Ovary (tissue), 9 donors: ENCODE results near the gene HNRNPK. TPM values are rescaled to one million over a fixed set of nuclear protein-coding genes. Genes with fewer than 3 reads are reported as not detected.
A peak's percentile ranks its signal among the peaks of the same experiment; 100 is the strongest.

Source experiments
- DNase-seq, 5 donors: peaks; one replicate each; pipeline ENCODE4 v3.0.0-alpha.2; 2019 to 2020
- H3K27ac ChIP-seq, 2 donors: fragments of 200-600 bp; one replicate each; pipeline versions ENCODE4 v1.5.1 to v1.8.0; 2019 to 2022
- H3K27me3 ChIP-seq: fragments of 200-600 bp; one replicate; pipeline ENCODE4 v1.8.0; 2022
- H3K36me3 ChIP-seq: fragments of 200-600 bp; sonication (generic); one replicate; pipeline ENCODE4 v1.5.1; 2019
- H3K4me1 ChIP-seq: one replicate; pipeline ENCODE4 v1.8.1; 2013; ENCODE audit warnings: mild to moderate bottlenecking, moderate library complexity; ENCODE audit not compliant: insufficient read depth
- H3K4me3 ChIP-seq: fragments of 200-600 bp; sonication (generic); one replicate; pipeline ENCODE4 v1.5.1; 2017
- H3K9me3 ChIP-seq, 2 donors: fragments of 200-600 bp in 1 of 2; sonication (generic) in 1 of 2; one replicate each; pipeline versions ENCODE4 v1.5.1 to v1.8.1; 2013 to 2019; ENCODE audit warnings: mild to moderate bottlenecking in 1 of 2, moderate library complexity in 1 of 2
- EP300 ChIP-seq: sonication (generic); formaldehyde crosslinking; IDR thresholded peaks from one replicate; pipeline ENCODE4 v1.6.1; 2017; ENCODE audit warnings: antibody characterized with exemption
- POLR2A ChIP-seq: fragments of 450-650 bp; IDR thresholded peaks from one replicate; pipeline ENCODE4 v1.6.1; 2017; ENCODE audit warnings: antibody characterized with exemption, mild to moderate bottlenecking, moderate library complexity
- WGBS, 3 donors: extraction: QIAGEN DNeasy Blood & Tissue Kit in 1 of 3; methylation state at CpG; one replicate each; pipeline versions ENCODE4 v1.1.5 to v1.1.7; 2013 to 2017; 5-methylcytosine and 5-hydroxymethylcytosine counted together
- intact Hi-C, 4 donors: fragments of 100-400 bp; cut with DNase I; formaldehyde crosslinking; loops; one replicate each; pipeline versions ENCODE4 v1.11.0 to v1.15.1; 2022 to 2023
- polyA plus RNA-seq, 2 donors: library from polyadenylated mRNA; stranded (reverse); fragments of 200-250 nt in 1 of 2; fragments of 350-450 nt in 1 of 2; fragmentation: Illumina TruSeq in 1 of 2; extraction: RNeasy Lipid Tissue Mini Kit (QIAGEN cat#74804) in 1 of 2; gene quantifications; one replicate each; pipeline ENCODE4 v1.2.3, GENCODE V29; 2013 to 2014
- total RNA-seq, 7 donors: library from RNA; depleted of rRNA in 2 of 7; stranded (reverse); fragments of >200 nt in 2 of 7; fragmentation: NEBNext Ultra II Directional in 3 of 7; extraction: Animal tissue kit (Norgen Biotek cat#: 25700) in 3 of 7; gene quantifications; one replicate each; pipeline versions ENCODE4 v1.1.0 to v1.2.4, GENCODE V29; 2016 to 2023
- TF ChIP-seq, protein P1 (sequence below), 3 donors: fragments of 450-650 bp in 2 of 3; fragments of 200-600 bp in 1 of 3; IDR thresholded peaks; one replicate each; pipeline versions ENCODE4 v1.5.1 to v1.8.0; 2016 to 2022; ENCODE audit warnings: antibody characterized with exemption in 3 of 3, mild to moderate bottlenecking in 1 of 3
- donor health status: DM: no; HTN: no; CAD: no; lungs with moderate emphysema.
- donor health status: DM: no; HTN: no; CAD: no.
- donor health status: Bipolar disorder and iron deficiency.
- donor health status: DM: yes; HTN: yes; CAD: no.
- donor health status: DM: no; HTN: no; CAD: no.
- donor health status: DM: yes; HTN: yes; CAD: no.

HNRNPK gene
- total and polyA plus RNA-seq, 9 donors, result 302 to 646 (median 485) TPM

DNA sequence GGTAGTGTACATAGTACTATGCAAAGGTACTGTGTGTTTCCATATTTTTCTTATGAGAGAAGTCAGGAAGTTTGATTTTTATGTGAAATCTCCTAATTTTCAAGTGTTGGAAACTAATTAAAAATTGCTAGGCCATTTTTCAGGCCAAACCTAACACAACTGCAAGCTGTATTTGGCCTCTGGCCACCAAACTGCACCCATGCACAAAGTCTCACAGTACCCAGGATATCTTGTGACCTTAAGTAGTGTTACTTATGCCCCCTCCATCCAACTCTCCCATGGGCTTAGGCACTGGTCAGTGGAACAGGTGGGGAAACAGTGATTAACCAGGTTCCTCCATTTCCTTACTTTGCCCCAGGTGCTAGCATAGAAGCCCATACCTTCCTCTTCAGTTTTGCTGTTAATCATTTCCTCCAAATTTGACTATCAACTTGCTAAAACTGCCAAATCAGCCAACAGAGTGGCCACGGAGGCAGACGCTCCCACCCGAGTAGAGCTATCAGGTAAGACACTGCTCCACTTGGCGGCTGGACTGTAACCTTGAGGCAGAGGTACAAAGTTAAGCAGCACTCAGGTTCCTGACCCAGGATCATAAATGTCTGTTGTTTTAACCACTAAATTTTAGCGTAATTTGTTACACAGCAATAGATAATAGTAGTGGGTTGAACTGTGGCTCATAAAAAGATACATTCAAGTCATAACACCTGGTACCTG lies 39.3 kb downstream of the HNRNPK start:
- Histone ChIP-seq H3K4me3 (no peak overlapping the region), H3K27me3 (no peaks in the 10 kb centered on the region), H3K27ac (no peak overlapping the region), H3K4me1 (no peaks in the 10 kb centered on the region), H3K36me3 (no peaks in the 10 kb centered on the region), H3K9me3 (no peaks in the 10 kb centered on the region)
- DNase-seq, result no peak
- TF ChIP-seq POLR2A (no peak), EP300 (no peak)
- TF ChIP-seq, protein P1, sequence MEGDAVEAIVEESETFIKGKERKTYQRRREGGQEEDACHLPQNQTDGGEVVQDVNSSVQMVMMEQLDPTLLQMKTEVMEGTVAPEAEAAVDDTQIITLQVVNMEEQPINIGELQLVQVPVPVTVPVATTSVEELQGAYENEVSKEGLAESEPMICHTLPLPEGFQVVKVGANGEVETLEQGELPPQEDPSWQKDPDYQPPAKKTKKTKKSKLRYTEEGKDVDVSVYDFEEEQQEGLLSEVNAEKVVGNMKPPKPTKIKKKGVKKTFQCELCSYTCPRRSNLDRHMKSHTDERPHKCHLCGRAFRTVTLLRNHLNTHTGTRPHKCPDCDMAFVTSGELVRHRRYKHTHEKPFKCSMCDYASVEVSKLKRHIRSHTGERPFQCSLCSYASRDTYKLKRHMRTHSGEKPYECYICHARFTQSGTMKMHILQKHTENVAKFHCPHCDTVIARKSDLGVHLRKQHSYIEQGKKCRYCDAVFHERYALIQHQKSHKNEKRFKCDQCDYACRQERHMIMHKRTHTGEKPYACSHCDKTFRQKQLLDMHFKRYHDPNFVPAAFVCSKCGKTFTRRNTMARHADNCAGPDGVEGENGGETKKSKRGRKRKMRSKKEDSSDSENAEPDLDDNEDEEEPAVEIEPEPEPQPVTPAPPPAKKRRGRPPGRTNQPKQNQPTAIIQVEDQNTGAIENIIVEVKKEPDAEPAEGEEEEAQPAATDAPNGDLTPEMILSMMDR (IDR thresholded peaks at IDR 0.05), result no peak
- 76 to 85% (median 83%) methylated on average over 5 of the region's 5 CpGs for WGBS, 3 donors
- intact Hi-C loops, result no loop called here

DNA sequence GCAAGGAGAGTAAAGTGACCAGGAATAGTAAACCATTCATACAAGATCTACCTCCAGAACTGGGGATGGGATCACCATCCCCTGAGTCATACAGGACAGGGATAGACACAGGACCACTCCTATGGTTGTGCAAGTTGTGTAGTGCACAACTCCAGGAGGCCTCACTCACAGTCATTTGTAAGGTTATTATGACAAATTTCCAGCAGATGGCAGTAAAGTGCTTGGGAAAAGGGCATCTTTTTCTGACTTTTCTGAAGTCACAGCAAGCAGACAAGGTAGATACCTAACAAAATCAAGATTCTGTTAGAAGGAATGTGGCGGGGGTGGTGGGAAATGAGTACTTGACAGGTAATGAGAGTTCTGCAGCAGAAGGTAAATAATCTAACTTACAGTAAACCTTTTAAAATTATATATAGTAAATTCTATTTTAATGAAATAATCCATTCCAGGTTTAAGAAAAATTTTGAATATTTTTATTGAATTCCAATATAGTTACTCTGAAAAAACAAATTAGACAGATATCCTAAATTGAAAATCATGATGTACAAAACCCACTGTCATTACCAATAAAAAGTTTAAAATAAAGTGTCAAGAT lies 42.1 kb downstream of the HNRNPK start:
- no peak for TF ChIP-seq EP300
- TF ChIP-seq POLR2A, result no peak
- TF ChIP-seq, protein P1 (IDR thresholded peaks at IDR 0.05), result peak; percentile 37 to 70 (median 55)
- intact Hi-C loops, result loop anchor here (2.0 to 10.0 kb wide), 5 partner anchors 227 to 324 kb away; no protein-coding TSS in a partner anchor
- Histone ChIP-seq H3K4me3 (no peak overlapping the region), H3K4me1 (no peaks in the 10 kb centered on the region), H3K27me3 (no peaks in the 10 kb centered on the region), H3K36me3 (no peaks in the 10 kb centered on the region), H3K9me3 (no peaks in the 10 kb centered on the region), H3K27ac (no peak overlapping the region)
- no peak for DNase-seq
- WGBS, 3 donors, result 38 to 43% (median 40%) methylated on average over 1 of the region's 1 CpG

DNA sequence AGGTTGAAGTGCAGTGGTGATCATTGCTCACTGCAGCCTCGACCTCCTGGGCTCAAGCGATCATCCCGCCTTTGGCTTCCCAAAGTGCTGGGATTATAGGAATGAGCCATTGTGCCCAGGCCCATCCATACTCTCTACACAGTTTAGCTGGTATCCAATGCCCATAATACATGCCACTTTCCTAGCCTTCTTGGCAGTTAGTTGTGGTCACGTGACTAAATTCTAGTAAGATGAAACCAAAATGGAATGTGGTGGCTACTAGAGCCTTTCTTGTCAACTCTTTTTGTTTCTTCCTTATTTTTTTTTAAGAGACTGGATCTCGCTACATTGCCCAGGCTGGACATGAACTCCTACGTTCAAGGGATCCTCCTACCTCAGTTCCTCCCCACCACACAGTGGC lies 43.5 kb downstream of the HNRNPK start:
- intact Hi-C loops, result loop anchor here (2.0 to 10.0 kb wide), 5 partner anchors 228 to 326 kb away; no protein-coding TSS in a partner anchor

DNA sequence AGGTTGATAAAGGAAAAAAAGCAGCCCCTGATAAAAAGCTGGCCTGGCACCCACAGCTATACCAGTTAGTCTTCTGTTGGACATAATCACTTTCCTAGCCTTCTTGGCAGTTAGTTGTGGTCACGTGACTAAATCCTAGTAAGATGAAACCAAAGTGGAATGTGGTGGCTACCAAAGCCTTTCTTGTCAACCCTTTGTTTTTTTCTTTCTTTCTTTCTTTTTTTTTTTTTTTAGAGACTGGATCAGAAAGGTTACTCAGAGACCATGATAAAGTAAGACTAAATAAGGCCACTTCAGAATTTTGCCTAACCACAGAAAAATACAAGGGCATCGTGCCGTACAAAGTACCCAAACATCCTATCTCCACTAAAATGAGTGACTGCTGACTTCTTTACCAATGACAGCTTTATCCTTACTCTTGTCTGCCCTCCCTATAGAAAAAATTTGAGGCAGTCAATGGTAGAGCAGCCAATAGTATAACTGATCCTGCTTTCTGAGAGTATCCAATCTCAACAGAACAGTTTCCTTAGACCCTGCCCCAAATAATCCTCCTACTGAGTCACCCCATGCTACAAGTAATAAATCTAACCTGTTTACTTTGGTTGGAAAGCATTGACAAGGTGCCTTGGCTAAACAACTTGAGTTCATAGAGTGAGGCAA lies 44.6 kb downstream of the HNRNPK start:
- TF ChIP-seq POLR2A (no peak), EP300 (no peak)
- TF ChIP-seq, protein P1 (IDR thresholded peaks at IDR 0.05), result no peak
- Histone ChIP-seq H3K36me3 (no peaks in the 10 kb centered on the region), H3K4me1 (no peaks in the 10 kb centered on the region), H3K4me3 (no peak overlapping the region), H3K27me3 (no peaks in the 10 kb centered on the region), H3K9me3 (no peaks in the 10 kb centered on the region), H3K27ac (no peak overlapping the region)
- intact Hi-C loops, result loop anchor here (5.0 to 10.0 kb wide), 4 partner anchors 229 to 327 kb away; no protein-coding TSS in a partner anchor
- DNase-seq, result no peak
- WGBS, 3 donors, result 45 to 64% (median 50%) methylated on average over 3 of the region's 3 CpGs

More for the DNA sequence above, 43.5 kb downstream of the HNRNPK start:
- WGBS, 3 donors, result 85 to 91% (median 87%) methylated on average over 6 of the region's 6 CpGs
- H3K36me3 ChIP-seq, result no peaks in the 10 kb centered on the region
- H3K4me3 ChIP-seq, result no peak overlapping the region
- H3K27me3 ChIP-seq, result no peaks in the 10 kb centered on the region
- H3K9me3 ChIP-seq, result no peaks in the 10 kb centered on the region
- no peak overlapping the region for H3K27ac ChIP-seq
- no peaks in the 10 kb centered on the region for H3K4me1 ChIP-seq
- TF ChIP-seq, protein P1 (IDR thresholded peaks at IDR 0.05), result no peak
- no peak for TF ChIP-seq EP300
- TF ChIP-seq POLR2A, result no peak
- no peak for DNase-seq
